Measurements from ENCODE around the gene SLC22A4. TPM values are rescaled to one million over a fixed set of nuclear protein-coding genes. Genes with fewer than 3 reads are reported as not detected.

The SLC22A4 gene
- total RNA-seq, 1 donor from 2014 or later, result not detected

DNA sequence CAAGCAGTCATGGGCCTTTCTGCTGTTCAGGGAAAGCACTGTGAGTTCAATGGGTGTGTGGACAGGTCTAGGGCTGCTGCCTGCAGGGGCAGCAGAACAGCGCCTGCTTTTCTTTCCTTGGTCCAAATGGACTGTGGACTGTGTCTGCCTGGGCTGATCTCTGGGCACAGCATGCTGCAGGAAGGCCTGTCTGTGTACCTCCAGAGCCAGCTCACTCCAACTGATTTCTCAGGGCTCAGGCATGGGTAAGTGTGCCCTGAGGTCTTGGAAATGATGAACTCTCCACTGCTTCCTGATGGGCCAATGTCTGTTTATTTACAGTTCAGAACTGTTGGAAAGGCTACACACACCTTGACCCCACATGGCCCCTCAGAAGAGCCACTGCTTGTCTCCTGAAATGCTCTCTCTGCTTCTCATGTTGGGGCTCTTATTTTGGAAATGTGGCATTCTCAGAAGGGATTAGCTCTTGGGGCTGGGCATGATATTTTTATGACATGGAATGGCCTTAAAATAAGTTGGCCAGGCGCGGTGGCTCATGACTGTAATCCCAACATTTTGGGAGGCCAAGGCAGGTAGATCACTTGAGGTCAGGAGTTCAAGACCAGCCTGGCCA lies 27.0 kb downstream of the SLC22A4 start:
- TF ChIP-seq, protein P1, sequence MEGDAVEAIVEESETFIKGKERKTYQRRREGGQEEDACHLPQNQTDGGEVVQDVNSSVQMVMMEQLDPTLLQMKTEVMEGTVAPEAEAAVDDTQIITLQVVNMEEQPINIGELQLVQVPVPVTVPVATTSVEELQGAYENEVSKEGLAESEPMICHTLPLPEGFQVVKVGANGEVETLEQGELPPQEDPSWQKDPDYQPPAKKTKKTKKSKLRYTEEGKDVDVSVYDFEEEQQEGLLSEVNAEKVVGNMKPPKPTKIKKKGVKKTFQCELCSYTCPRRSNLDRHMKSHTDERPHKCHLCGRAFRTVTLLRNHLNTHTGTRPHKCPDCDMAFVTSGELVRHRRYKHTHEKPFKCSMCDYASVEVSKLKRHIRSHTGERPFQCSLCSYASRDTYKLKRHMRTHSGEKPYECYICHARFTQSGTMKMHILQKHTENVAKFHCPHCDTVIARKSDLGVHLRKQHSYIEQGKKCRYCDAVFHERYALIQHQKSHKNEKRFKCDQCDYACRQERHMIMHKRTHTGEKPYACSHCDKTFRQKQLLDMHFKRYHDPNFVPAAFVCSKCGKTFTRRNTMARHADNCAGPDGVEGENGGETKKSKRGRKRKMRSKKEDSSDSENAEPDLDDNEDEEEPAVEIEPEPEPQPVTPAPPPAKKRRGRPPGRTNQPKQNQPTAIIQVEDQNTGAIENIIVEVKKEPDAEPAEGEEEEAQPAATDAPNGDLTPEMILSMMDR (IDR thresholded peaks at IDR 0.05), result no peak
- Mint-ChIP-seq H3K27me3 (no peaks in the 10 kb centered on the region), H3K4me1 (no peaks in the 10 kb centered on the region), H3K36me3 (ENCODE audit: low read depth) (peaks cover 13% of the 10 kb centered on the region), H3K9me3 (no peaks in the 10 kb centered on the region), H3K27ac (no peak overlapping the region), H3K4me3 (no peak overlapping the region)
- CTCF ChIA-PET, result interaction anchor here (0.7 kb wide), 1 partner anchor 16 kb away, joined by 3 read pairs; no protein-coding TSS in a partner anchor
- POLR2A ChIA-PET, result no interaction called here
- DNase-seq (no peak), ATAC-seq (ENCODE audit: low read depth) (no peak)
- intact Hi-C loops (cut with micrococcal nuclease), result no loop called here

DNA sequence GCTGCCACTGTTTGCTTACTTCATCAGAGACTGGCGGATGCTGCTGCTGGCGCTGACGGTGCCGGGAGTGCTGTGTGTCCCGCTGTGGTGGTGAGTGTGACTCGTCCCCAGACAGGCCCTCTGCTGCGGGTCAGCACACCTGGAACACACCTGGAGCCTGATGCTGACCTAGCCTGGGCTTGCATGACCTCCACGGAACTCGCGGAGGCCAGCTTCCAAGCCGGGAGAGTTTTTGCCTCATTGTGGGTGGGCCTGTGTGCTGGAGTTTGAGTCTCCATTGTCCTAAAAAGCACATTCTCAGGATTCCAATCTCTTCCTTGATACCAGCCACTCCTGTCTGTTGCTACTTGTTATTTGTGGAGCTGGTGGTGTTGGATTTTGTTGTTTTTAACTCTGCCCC lies 28.1 kb downstream of the SLC22A4 start:
- H3K36me3 Mint-ChIP-seq (ENCODE audit: low read depth), result peaks cover 13% of the 10 kb centered on the region
- no peaks in the 10 kb centered on the region for H3K4me1 Mint-ChIP-seq
- no peak overlapping the region for H3K27ac Mint-ChIP-seq
- H3K9me3 Mint-ChIP-seq, result no peaks in the 10 kb centered on the region
- POLR2A ChIA-PET, result no interaction called here
- CTCF ChIA-PET, result no interaction called here
- no peak overlapping the region for H3K4me3 Mint-ChIP-seq
- TF ChIP-seq, protein P1 (IDR thresholded peaks at IDR 0.05), result no peak
- intact Hi-C loops (cut with micrococcal nuclease), result no loop called here
- ATAC-seq (ENCODE audit: low read depth), result no peak
- no peaks in the 10 kb centered on the region for H3K27me3 Mint-ChIP-seq
- DNase-seq, result no peak

DNA sequence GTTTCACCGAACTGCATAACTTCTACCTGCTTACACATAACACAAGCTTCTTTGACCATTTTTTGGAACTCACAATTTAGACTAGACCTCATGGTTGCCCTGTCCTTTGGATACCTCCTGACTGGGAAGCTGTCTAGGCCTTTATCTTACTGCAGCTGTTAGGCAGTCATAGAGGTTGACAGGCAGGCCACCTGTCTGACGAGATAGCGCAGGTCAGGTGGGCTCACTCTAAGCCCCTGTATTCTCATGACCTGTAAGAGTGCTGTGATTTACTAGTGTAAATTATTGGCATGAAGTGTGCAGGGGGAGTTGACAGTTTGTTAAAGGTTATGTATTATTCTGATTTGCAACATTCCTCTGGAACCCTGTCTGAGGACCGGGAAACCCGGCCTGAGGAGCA lies 29.0 kb downstream of the SLC22A4 start:
- CTCF ChIA-PET, result no interaction called here
- no peak overlapping the region for H3K4me3 Mint-ChIP-seq
- H3K27me3 Mint-ChIP-seq, result no peaks in the 10 kb centered on the region
- intact Hi-C loops (cut with micrococcal nuclease), result no loop called here
- no peaks in the 10 kb centered on the region for H3K4me1 Mint-ChIP-seq
- no peak overlapping the region for H3K27ac Mint-ChIP-seq
- peaks cover 13% of the 10 kb centered on the region for H3K36me3 Mint-ChIP-seq (ENCODE audit: low read depth)
- no peak for DNase-seq
- TF ChIP-seq, protein P1 (IDR thresholded peaks at IDR 0.05), result no peak
- POLR2A ChIA-PET, result no interaction called here
- ATAC-seq (ENCODE audit: low read depth), result no peak
- no peaks in the 10 kb centered on the region for H3K9me3 Mint-ChIP-seq

DNA sequence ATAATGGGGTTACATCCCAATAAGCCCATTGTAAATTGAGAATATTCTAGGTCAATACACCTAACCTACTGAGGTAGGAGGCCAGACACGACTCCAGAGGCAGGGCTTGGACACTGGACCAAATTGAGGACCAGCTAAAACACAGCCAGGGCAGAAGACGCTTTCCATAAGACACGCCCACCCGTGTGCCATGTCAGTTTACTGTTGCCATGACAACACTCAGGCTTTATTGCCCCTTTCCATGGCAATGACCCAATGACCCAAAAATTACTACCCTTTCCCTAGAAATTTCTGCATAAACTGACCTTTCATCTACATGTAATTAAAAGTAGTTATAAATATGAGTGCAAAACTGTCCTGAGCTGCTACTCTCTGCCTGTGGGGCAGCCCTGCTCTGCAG lies 31.5 kb downstream of the SLC22A4 start:
- POLR2A ChIA-PET, result no interaction called here
- Mint-ChIP-seq H3K27ac (no peak overlapping the region), H3K4me1 (no peaks in the 10 kb centered on the region)

DNA sequence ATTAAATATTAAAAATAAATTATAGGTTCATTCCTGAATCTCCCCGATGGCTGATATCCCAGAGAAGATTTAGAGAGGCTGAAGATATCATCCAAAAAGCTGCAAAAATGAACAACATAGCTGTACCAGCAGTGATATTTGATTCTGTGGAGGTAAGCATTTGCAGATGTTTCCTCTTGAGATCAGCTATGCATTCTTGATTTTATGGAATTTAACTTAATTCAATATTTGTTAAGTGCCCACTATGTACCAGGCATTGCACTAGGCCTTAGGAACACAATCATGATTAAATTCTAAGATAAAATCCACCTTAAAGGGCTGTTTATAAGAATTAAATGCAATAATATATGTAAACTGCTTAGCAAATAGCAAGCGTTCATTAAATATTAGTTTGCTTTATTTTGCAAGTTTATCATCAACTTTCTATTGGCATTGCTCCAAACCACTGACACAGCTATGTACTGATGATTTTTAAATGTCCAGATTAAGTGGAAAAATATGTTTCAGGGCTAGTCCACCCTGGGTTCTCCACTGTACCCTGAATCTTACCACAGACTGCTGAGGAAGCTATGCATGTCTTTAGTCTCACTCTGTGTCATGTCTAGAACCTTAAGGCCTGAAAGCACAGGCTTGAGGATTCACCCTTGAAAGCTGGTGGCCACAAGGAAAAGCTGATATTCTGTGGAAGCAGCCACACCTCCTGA lies 33.2 kb downstream of the SLC22A4 start:
- Mint-ChIP-seq H3K4me1 (no peaks in the 10 kb centered on the region), H3K9me3 (no peaks in the 10 kb centered on the region), H3K27me3 (no peaks in the 10 kb centered on the region), H3K36me3 (ENCODE audit: low read depth) (peaks cover 8% of the 10 kb centered on the region), H3K4me3 (no peak overlapping the region), H3K27ac (no peak overlapping the region)
- ATAC-seq (ENCODE audit: low read depth) (no peak), DNase-seq (no peak)
- ChIA-PET POLR2A (no interaction called here), CTCF (no interaction called here)
- TF ChIP-seq, protein P1 (IDR thresholded peaks at IDR 0.05), result no peak
- intact Hi-C loops (cut with micrococcal nuclease), result no loop called here

More for the DNA sequence above, 31.5 kb downstream of the SLC22A4 start:
- Mint-ChIP-seq H3K9me3 (no peaks in the 10 kb centered on the region), H3K4me3 (no peak overlapping the region), H3K36me3 (ENCODE audit: low read depth) (peaks cover 14% of the 10 kb centered on the region), H3K27me3 (no peaks in the 10 kb centered on the region)
- intact Hi-C loops (cut with micrococcal nuclease), result no loop called here
- no peak for DNase-seq
- CTCF ChIA-PET, result no interaction called here
- no peak for ATAC-seq (ENCODE audit: low read depth)
- TF ChIP-seq, protein P1 (IDR thresholded peaks at IDR 0.05), result no peak
